Chondrocyte (in vitro differentiated cells): ENCODE results near the gene WSCD2. TPM values are rescaled to one million over a fixed set of nuclear protein-coding genes. Genes with fewer than 3 reads are reported as not detected.
A peak's percentile ranks its signal among the peaks of the same experiment; 100 is the strongest.

ENCODE experiments used
- DNase-seq: peaks from one replicate; pipeline ENCODE4 v3.0.0; 2021; ENCODE audit warnings: mixed read lengths, low spot score
- H3K27ac Mint-ChIP-seq: one replicate; pipeline ENCODE4 v1.8.0; 2021; ENCODE audit warnings: mild to moderate bottlenecking, moderate library complexity, mixed read lengths; ENCODE audit not compliant: unreplicated experiment
- H3K27me3 Mint-ChIP-seq: 2 replicates; pipeline ENCODE4 v1.8.0; 2021; ENCODE audit warnings: low read depth, mixed read lengths
- H3K36me3 Mint-ChIP-seq: 2 replicates; pipeline ENCODE4 v1.8.0; 2021; ENCODE audit warnings: low read depth, mixed read lengths
- H3K4me1 Mint-ChIP-seq: 2 replicates; pipeline ENCODE4 v1.8.0; 2021; ENCODE audit warnings: low read depth, mild to moderate bottlenecking, mixed read lengths
- H3K4me3 Mint-ChIP-seq: one replicate; pipeline ENCODE4 v1.8.0; 2021; ENCODE audit warnings: mild to moderate bottlenecking, moderate library complexity, mixed read lengths; ENCODE audit not compliant: unreplicated experiment
- H3K9me3 Mint-ChIP-seq: 2 replicates; pipeline ENCODE4 v1.8.0; 2021; ENCODE audit warnings: low read depth, mixed read lengths
- total RNA-seq: library from RNA; stranded (reverse); gene quantifications from 3 replicates; pipeline ENCODE4 v1.2.1, GENCODE V29; 2021
- TF ChIP-seq, protein P1 (sequence below): fragments of 200-600 bp; sonication (generic); IDR thresholded peaks from 2 replicates; pipeline ENCODE4 v1.5.0; 2021; ENCODE audit warnings: antibody characterized with exemption, mild to moderate bottlenecking, moderate library complexity

The WSCD2 gene
- total RNA-seq, 1 donor from 2014 or later: 0.32 TPM

DNA sequence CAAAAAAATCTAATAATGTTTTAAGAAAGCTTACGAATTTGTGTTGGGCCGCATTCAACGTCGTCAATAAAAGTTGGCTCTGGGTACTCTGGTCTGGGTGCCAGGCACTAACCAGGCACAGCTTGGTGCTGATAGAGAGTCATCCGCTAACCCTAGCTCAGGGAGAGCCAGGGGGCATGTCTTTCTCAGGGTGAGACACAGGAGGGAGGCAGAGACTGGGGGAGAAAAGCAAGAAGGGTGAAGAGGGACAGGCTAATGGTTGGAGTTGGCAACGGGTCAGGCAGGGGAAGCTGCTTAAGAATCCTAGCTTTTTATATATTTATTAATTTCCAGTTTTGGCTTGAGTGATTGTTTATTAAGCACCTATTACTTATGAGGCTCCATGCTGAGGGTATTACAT, 105.1 kb downstream of the WSCD2 start:
- no peak for DNase-seq
- H3K36me3 Mint-ChIP-seq: peaks cover 5% of the 10 kb centered on the region
- TF ChIP-seq, protein P1, sequence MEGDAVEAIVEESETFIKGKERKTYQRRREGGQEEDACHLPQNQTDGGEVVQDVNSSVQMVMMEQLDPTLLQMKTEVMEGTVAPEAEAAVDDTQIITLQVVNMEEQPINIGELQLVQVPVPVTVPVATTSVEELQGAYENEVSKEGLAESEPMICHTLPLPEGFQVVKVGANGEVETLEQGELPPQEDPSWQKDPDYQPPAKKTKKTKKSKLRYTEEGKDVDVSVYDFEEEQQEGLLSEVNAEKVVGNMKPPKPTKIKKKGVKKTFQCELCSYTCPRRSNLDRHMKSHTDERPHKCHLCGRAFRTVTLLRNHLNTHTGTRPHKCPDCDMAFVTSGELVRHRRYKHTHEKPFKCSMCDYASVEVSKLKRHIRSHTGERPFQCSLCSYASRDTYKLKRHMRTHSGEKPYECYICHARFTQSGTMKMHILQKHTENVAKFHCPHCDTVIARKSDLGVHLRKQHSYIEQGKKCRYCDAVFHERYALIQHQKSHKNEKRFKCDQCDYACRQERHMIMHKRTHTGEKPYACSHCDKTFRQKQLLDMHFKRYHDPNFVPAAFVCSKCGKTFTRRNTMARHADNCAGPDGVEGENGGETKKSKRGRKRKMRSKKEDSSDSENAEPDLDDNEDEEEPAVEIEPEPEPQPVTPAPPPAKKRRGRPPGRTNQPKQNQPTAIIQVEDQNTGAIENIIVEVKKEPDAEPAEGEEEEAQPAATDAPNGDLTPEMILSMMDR: peak; percentile 48
- peaks cover 11% of the 10 kb centered on the region for H3K9me3 Mint-ChIP-seq
- peaks cover 38% of the 10 kb centered on the region for H3K27me3 Mint-ChIP-seq
- H3K27ac Mint-ChIP-seq: no peak overlapping the region
- H3K4me3 Mint-ChIP-seq: no peak overlapping the region
- H3K4me1 Mint-ChIP-seq: peaks cover 5% of the 10 kb centered on the region

DNA sequence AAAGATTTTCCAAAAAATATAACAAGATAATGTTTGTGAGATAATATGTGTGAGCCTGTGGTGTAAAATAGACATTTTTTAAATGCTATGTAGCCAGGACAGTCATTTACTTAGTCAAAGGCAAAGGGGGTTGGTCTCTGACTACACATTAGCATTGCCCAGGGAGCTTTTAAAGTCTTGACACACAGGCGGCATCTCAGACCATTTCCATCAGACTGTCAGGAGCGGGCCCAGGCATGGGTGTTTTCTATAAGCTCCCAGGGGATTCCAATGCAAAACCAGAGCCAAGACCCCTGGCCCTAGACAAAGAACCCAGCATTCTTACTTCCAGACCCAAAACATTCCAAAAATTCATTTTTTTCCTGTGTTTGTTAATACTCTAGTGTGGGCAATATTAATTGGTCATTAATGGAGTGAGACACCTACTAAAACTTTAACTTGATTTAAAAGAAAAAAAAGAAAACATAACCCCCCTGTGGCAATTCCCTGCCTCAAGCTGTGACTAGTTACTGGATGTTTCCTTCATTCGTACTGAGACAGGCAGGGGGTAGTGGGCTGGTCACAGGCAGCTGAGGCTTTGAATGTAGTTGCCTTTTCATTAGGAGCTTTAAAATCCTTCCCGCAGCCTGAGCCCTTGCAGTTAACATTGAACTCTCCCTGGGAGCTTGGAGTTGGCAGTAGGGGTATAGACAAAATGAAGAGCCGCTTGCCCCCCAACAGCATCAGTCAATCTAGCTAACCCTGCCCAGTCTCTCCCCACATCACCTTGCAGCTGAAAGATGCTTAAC, 106.3 kb downstream of the WSCD2 start:
- H3K27ac Mint-ChIP-seq: no peak overlapping the region

DNA sequence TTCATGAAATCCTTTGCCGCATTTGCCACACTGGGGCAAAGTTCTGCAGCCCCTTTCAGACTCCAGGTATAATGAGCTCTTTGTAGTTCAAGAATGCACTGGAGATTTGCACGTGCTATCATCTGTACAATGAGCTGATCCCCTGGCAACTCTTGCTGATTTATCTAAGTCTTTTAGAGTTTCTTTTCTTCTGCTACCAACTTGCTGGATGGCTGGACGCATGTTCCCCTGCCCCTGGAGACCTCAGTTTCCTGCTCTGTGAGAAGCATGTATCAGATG, 106.8 kb downstream of the WSCD2 start:
- Mint-ChIP-seq H3K4me1 (peaks cover 5% of the 10 kb centered on the region), H3K27ac (no peak overlapping the region), H3K36me3 (peaks cover 5% of the 10 kb centered on the region), H3K27me3 (peaks cover 27% of the 10 kb centered on the region), H3K9me3 (peaks cover 11% of the 10 kb centered on the region), H3K4me3 (no peak overlapping the region)
- TF ChIP-seq, protein P1: no peak
- no peak for DNase-seq

More for the DNA sequence above, 106.3 kb downstream of the WSCD2 start:
- Mint-ChIP-seq H3K36me3 (peaks cover 5% of the 10 kb centered on the region), H3K4me1 (peaks cover 5% of the 10 kb centered on the region), H3K27me3 (peaks cover 33% of the 10 kb centered on the region), H3K4me3 (no peak overlapping the region), H3K9me3 (peaks cover 11% of the 10 kb centered on the region)
- TF ChIP-seq, protein P1: no peak
- DNase-seq: no peak

DNA sequence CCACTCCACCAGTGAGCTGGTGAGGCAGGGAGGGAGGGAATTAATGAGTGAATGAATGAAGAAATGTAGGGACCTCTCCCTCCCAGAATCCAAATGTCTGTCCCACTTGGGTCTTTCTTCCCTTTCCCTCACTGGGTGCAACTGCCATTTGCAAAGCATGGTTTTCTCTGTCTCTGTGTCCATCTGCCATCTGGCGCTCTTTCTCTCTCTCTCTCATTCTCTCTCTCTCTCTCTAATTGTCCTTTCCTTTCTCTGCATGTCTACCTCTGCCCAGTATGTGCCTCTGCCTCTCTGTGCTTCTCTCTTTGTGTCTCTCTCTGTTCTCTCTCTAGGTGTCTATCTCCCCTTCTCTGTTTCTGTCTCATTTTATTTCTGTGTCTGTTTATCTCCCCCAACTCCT, 107.3 kb downstream of the WSCD2 start:
- no peak overlapping the region for H3K4me3 Mint-ChIP-seq
- H3K27ac Mint-ChIP-seq: no peak overlapping the region
- H3K27me3 Mint-ChIP-seq: peaks cover 27% of the 10 kb centered on the region
- TF ChIP-seq, protein P1: no peak
- H3K4me1 Mint-ChIP-seq: peaks cover 5% of the 10 kb centered on the region
- peaks cover 5% of the 10 kb centered on the region for H3K36me3 Mint-ChIP-seq
- DNase-seq: no peak
- H3K9me3 Mint-ChIP-seq: peaks cover 11% of the 10 kb centered on the region

DNA sequence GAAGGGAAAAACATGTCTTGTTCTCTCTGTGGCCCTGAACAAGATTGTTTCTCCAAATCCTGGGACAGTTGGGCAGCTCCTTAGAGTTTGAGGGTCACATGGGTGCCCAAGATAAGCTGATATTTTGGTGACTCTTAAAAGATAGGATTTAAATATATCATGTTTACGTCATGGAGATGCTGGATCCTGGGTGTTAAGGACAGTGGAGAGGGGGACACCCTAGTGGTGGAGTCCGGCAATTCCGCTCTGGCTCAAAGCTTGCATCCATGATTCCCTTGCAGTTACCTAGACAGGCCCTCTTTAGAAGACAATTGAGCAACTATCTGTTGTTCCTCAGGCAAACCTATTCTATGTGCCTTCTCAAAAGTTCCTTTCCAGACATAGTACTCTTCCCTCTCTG, 108.2 kb downstream of the WSCD2 start:
- TF ChIP-seq, protein P1: peak; percentile 29
- H3K4me3 Mint-ChIP-seq: no peak overlapping the region

More for the DNA sequence above, 108.2 kb downstream of the WSCD2 start:
- Mint-ChIP-seq H3K4me1 (peaks cover 5% of the 10 kb centered on the region), H3K27ac (no peak overlapping the region), H3K36me3 (peaks cover 5% of the 10 kb centered on the region), H3K9me3 (peaks cover 11% of the 10 kb centered on the region), H3K27me3 (peaks cover 28% of the 10 kb centered on the region)
- DNase-seq: no peak
